Fibroblast of skin of left quadriceps (primary cell): ENCODE results near the gene MBLAC1.

Experiments used
- DNase-seq, 2 experiments: peaks; one replicate each; pipeline ENCODE4 v3.0.0-alpha.2; 2013; ENCODE audit warnings: low read depth in 2 of 2

Gene MBLAC1

DNA sequence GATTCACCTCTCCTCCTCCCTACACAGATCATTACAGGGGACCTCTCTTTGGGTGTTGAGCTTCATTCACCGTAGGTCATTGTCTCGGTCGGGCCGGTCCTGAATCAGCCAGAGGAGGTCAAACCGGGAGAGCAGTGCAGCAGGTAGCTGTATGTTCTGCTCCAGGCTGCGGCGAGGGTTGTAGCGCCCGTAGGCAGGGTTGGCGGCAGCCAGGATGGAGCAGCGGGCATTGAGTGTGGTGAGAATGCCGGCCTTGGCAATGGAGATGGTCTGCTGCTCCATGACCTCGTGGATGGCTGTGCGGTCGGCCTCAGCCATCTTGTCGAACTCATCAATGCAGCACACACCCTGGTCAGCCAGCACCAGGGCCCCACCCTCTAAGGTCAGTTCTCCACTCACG lies 31.1 kb upstream of the MBLAC1 start:
- DNase-seq, result no peak

DNA sequence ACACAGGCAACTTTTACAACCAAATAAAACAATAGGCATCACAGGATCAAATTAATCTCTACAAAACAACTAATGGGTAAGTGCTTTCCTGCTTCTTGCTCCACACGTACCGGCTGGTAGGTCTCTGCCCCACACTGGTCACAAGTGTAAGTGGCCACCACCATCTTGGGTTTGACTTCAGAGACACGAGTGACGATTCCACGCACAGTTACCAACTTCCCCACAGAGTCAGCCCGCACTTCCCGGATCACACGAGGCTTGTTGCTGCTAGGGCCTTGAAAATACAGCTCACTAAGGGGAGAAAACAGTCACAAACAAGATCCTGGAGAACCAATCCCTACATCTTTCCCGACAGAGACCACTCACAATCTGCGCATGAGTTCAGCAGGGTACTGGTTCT lies 27.9 kb upstream of the MBLAC1 start:
- DNase-seq, result no peak

DNA sequence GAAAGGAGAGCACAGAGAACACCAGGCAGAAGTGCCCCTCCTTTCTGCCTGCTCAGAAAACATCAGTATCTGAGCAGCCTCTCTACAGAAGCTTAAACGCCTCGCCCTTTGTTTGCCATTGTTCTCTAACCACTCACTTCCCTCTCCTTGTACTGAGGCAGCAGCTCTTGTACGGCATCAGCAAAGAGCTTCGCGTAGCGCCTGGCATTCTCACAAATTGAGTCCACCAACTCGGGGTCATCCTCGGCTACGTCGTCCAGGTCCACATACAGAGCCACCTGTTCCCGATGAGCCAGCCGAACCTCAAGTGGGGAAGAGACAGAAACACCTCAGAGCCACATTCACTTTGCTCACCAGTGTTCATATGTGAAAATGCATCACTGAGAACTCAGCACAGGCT lies 27.3 kb upstream of the MBLAC1 start:
- DNase-seq, result no peak

GRCh38 chr7:100100420-100101015 lies 26.2 kb upstream of the MBLAC1 start:
- peak; percentile 97 for DNase-seq

- DNase-seq, result peak; percentile 99
Observed at GRCh38 chr7:100101016-100101862, 25.5 kb upstream of the MBLAC1 start, which contains the start of the genes AP4M1 and MCM7. AP4M1 (plus strand) TSS chr7:100101643; CDS start chr7:100101715, 72 bp downstream. MCM7 (minus strand) TSS chr7:100101397; CDS start chr7:100101294, 103 bp downstream.

DNA sequence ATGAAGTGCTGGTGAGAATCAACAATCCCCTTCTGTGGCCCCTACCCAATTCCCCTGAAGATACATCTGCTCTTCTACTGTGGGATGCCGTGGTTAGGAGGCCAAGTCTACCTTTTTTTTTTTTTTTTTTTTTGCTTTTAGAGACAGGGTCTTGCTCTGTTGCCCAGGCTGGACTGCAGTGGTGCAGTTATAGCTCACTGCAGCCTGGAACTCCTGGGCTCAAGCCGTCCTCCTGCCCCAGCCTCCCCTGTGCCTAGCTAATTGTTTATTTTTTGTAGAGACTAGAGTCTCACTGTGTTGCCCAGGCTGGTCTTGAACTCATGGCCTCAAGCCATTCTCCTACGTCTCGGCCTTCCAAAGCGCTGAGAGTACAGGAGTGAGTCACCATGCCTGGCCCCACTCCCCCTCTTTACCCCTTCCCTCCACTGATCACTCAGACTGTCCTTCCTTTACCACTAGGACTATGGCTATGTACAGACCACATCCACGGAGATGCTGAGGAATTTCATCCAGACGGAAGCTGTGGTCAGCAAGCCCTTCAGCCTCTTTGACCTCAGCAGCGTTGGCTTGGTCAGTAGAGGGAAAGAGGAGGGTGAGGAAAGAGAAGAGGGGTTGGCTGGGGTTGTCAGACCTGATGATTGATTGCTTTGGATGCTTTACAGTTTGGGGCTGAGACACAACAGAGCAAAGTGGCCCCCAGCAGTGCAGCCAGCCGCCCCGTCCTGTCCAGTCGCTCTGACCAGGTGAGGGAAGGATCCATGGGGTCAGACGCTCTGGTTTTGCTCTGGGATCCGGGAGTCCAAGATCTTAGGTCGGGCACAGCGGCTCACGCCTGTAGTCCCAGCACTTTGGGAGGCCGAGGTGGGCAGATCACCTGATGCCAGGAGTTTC lies 23.6 kb upstream of the MBLAC1 start:
- DNase-seq, result no peak

GRCh38 chr7:100105534-100105933 lies 21.2 kb upstream of the MBLAC1 start:
- no peak for DNase-seq

- no peak for DNase-seq
Observed at GRCh38 chr7:100106633-100107032, 20.1 kb upstream of the MBLAC1 start.

- no peak for DNase-seq
Observed at GRCh38 chr7:100107125-100107737, 19.5 kb upstream of the MBLAC1 start.

DNA sequence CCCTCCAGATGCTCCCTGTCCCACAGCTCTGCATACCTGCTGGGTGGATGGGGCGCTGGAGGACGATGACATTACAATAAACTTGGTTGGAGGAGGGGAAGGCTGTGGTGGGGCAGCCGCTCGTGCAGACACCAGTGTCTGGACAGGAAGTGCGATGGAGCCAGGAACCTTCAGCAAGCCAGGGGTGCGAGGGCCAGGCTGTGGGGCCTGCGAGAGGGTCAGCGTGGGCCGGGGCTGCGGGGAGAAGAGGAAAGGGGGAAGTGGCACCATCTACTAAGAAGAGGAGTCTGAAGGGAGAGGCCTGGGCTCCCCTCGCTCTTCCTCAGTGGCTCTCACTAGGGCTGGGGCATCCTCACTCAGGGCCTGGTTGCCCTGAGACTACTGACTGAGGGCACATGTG lies 18.9 kb upstream of the MBLAC1 start:
- no peak for DNase-seq

DNA sequence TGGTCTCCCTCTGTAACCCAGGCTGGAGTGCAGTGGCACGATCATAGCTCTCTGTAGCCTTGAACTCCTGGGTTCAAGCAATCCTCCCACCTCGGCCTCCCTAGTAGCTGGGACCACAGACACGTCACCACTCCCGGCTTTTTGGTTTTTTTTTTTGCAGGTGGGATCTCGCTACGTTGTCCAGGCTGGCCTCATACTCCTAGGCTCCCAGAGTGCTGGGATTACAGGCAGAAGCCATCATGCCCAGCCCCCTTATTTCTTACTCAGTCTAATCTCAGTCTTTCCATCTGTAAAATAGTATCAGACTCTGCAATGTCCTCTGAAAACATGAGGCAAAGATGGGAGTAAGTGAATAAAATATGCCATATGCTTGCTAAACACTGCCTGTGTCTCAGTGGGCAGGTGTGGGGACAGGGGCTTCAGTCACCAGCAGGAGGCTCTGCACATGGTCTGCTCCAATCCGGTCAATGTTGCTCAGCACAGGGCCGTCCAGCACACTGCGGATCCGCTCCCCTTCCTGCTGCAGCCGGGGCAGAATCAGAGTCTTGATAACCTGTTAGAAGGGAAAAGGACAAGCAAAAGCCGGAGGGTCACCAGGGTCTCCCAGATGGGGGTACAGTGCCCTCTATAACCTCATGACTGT lies 17.1 kb upstream of the MBLAC1 start:
- no peak for DNase-seq

GRCh38 chr7:100111156-100111555 lies 15.6 kb upstream of the MBLAC1 start:
- no peak for DNase-seq

GRCh38 chr7:100111914-100112313 lies 14.9 kb upstream of the MBLAC1 start:
- no peak for DNase-seq

- DNase-seq, result no peak
Observed at GRCh38 chr7:100115026-100115425, 11.7 kb upstream of the MBLAC1 start.

- DNase-seq, result no peak
Observed at GRCh38 chr7:100118388-100119071, 8.2 kb upstream of the MBLAC1 start.

- peak; percentile 87 to 88 for DNase-seq
Observed at GRCh38 chr7:100119072-100119969, 7.4 kb upstream of the MBLAC1 start, which contains the start of the genes CNPY4 and TAF6. CNPY4 (plus strand) TSS chr7:100119634; CDS start chr7:100119745, 111 bp downstream. TAF6 (minus strand) TSS chr7:100119358; CDS start chr7:100114209, 5,149 bp downstream.

- peak; percentile 35 to 45 for DNase-seq
Observed at GRCh38 chr7:100119970-100120732, 6.6 kb upstream of the MBLAC1 start.

DNA sequence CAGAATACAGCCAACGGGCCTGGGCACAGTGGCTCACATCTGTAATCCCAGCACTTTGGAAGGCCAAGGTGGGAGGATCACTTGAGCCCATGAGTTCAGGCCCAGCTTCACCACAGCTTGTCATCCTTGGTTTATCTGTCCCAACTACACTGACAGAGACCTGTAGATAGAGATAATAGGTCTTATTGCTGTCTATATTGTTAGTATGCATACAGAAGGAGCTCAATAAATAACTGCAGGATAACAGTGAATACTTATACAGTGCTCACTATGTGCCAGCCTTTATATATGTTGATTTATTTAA lies 6.1 kb upstream of the MBLAC1 start:
- no peak for DNase-seq

- no peak for DNase-seq
Observed at GRCh38 chr7:100122067-100122466, 4.7 kb upstream of the MBLAC1 start.
